B cell (primary cell): Measurements from ENCODE around the gene TLCD3B.

Experiments
- EZH2 ChIP-seq: IDR thresholded peaks from 2 replicates; pipeline ENCODE4 v1.6.1; 2012; ENCODE audit warnings: borderline replicate concordance, low read depth, mild to moderate bottlenecking, moderate library complexity, low read length; ENCODE audit not compliant: insufficient read depth, poor library complexity, severe bottlenecking
- TF ChIP-seq, protein P1 (sequence below): fragments of 200-600 bp; IDR thresholded peaks from one replicate; pipeline ENCODE4 v1.8.0; 2022; ENCODE audit warnings: antibody characterized with exemption, mild to moderate bottlenecking

DNA sequence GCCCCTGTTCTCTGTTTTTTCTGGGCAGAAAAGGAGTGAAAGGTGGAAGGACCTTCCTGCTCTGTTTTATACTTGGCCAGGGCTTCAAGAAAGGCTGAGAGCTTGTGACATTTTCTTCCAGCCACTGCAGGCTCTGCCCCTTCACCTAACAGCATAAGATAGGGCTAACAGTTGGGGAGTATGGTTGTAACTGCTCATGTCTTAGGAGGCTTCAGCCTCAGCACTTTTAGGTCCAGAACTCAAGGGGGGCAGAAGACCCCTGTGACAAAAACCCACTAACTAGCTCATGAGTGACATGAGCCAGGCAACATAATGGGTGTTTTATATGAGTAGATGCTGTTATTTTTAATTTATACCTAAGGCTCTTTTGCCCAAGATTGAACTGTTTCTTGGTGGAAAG lies 39.4 kb upstream of the TLCD3B start:
- TF ChIP-seq, protein P1, sequence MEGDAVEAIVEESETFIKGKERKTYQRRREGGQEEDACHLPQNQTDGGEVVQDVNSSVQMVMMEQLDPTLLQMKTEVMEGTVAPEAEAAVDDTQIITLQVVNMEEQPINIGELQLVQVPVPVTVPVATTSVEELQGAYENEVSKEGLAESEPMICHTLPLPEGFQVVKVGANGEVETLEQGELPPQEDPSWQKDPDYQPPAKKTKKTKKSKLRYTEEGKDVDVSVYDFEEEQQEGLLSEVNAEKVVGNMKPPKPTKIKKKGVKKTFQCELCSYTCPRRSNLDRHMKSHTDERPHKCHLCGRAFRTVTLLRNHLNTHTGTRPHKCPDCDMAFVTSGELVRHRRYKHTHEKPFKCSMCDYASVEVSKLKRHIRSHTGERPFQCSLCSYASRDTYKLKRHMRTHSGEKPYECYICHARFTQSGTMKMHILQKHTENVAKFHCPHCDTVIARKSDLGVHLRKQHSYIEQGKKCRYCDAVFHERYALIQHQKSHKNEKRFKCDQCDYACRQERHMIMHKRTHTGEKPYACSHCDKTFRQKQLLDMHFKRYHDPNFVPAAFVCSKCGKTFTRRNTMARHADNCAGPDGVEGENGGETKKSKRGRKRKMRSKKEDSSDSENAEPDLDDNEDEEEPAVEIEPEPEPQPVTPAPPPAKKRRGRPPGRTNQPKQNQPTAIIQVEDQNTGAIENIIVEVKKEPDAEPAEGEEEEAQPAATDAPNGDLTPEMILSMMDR = no peak
- TF ChIP-seq EZH2 = no peak
